Epithelial cell of esophagus (primary cell): ENCODE measurements around the gene DIAPH3.

ENCODE experiments used
- DNase-seq: peaks from one replicate; pipeline ENCODE4 v3.0.0; 2010; ENCODE audit warnings: low read depth
- H3K4me3 ChIP-seq: 2 replicates; pipeline ENCODE4 v1.5.1; 2011; ENCODE audit warnings: mild to moderate bottlenecking, low read length, control low read depth
- TF ChIP-seq, protein P1 (sequence below): IDR thresholded peaks from 2 replicates; pipeline ENCODE4 v1.5.1; 2011; ENCODE audit warnings: low read depth, mild to moderate bottlenecking, low read length, control low read depth, inconsistent platforms; ENCODE audit not compliant: insufficient read depth; ENCODE audit errors: missing control alignments

DIAPH3 gene

GRCh38 chr13:59991395-59991794, 172.3 kb downstream of the DIAPH3 start:
- TF ChIP-seq, protein P1, sequence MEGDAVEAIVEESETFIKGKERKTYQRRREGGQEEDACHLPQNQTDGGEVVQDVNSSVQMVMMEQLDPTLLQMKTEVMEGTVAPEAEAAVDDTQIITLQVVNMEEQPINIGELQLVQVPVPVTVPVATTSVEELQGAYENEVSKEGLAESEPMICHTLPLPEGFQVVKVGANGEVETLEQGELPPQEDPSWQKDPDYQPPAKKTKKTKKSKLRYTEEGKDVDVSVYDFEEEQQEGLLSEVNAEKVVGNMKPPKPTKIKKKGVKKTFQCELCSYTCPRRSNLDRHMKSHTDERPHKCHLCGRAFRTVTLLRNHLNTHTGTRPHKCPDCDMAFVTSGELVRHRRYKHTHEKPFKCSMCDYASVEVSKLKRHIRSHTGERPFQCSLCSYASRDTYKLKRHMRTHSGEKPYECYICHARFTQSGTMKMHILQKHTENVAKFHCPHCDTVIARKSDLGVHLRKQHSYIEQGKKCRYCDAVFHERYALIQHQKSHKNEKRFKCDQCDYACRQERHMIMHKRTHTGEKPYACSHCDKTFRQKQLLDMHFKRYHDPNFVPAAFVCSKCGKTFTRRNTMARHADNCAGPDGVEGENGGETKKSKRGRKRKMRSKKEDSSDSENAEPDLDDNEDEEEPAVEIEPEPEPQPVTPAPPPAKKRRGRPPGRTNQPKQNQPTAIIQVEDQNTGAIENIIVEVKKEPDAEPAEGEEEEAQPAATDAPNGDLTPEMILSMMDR = no peak
- H3K4me3 ChIP-seq = no peak overlapping the region
- no peak for DNase-seq

DNA sequence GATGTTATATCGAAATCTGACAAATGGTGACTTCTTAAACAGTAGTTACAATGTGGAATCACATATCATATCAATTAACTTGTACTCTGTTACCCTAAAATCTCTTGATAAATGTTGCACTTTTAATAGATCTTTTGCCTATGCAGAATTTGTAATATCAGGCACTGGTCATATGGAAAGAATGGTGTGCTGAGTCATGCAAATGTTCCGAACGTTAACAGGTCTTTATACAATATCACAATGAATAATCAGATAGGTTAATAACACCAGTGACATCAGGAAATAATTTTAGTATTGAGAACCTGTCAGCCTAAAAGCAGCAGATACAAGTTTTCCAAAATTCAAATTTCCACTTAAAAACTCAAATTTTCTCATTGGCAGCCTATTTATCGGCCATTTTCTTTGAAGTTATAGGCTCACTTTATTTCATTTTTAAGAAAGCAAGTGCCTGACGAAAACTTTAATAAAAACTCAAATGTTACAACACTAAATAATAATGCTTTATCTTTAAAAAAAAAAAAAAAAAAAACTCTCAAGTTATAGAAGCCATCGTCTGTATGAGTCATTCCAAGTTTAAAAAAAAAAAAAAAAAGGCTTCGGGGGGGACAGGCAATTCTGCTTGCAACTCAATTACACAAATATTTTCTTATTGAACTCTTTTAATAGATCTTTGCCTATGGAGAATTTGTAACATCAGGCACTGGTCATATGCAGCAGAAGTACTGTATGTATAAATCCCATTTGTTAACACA, 180.9 kb downstream of the DIAPH3 start:
- TF ChIP-seq, protein P1 = no peak
- peak; percentile 16 for DNase-seq
- no peak overlapping the region for H3K4me3 ChIP-seq

DNA sequence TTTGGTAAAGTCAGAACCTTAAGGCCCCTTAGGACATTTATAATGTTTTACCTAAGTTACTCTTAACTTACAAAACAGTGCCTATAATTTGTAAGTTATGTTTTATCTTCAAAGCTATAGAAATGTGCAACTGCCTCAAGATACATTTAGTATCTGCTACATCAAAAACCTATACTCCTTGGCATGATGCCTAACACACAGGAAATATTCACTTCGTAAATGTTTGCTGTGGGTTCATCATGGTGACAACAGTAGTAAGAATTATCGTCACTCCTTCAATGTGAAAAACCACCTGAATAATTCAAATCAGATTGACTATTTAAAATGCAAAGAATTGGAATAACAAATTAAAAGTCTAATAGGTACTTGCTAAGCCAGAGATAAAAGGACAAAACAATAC, 184.1 kb downstream of the DIAPH3 start:
- H3K4me3 ChIP-seq = no peak overlapping the region
- DNase-seq = no peak
- TF ChIP-seq, protein P1 = no peak

- DNase-seq = no peak
- H3K4me3 ChIP-seq = no peak overlapping the region
- TF ChIP-seq, protein P1 = no peak
Measured at GRCh38 chr13:59978862-59979261, 184.9 kb downstream of the DIAPH3 start.

DNA sequence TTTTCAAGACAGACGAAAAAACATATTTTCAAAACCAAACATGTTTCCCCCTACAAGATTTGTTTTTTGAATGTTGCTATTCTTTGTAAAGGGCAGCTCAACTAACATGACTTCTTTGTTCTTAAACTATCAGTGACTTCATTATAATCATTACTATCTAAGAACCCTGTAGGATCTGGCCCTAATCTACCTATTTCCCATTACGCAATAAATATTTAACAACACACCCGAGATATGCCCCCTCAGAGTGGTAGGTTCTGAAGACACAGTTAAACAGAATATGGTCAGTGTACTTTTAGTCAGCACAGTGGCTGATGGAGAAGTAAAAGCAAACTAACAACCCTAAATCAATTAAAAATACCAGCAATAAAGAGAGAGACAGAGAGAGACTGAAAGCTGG, 186.9 kb downstream of the DIAPH3 start:
- TF ChIP-seq, protein P1 = no peak
- no peak overlapping the region for H3K4me3 ChIP-seq
- no peak for DNase-seq

DNA sequence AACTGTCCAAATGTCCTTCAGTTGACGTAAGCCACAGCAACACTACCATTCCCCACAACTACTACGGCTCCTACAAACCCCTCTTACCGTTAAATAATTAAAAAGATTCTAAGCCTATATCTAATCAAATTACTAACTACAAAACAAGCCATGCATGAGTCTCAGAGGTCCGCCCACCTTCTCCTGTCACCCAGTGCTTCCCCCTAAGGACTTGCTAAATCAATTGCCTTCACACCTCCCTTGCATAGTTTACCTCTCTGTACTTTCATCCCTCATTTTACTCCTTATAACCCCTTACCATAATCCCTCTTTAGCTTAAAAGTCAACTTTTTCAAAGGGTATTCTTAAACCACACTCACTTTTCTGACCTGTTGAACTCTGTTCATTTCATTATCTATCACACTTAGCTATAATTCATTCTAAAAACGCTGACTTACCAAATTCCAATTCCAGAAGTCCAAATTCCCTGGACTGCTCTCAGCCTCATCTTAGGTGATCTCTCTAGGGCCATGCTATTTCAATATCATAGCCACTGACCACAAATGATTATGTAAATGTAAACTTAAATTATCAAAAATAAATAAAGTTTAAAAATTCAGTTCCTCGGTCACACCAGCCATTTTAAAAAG, 187.8 kb downstream of the DIAPH3 start:
- no peak for DNase-seq
- TF ChIP-seq, protein P1 = no peak
- no peak overlapping the region for H3K4me3 ChIP-seq
